B cell (primary cell): ENCODE measurements around the gene HRC. TPM values are rescaled to one million over a fixed set of nuclear protein-coding genes. Genes with fewer than 3 reads are reported as not detected.

Source experiments
- ATAC-seq: fragments of 200-7000 bp; cut with Tn5 transposase; one replicate; pipeline ENCODE4 v1.10.0; 2021; ENCODE audit warnings: low read depth, mild to moderate bottlenecking, moderate number of reproducible peaks, moderate library complexity
- CTCF ChIA-PET: fragments of 350-600 bp; sonication (Branson Sonifier 250); formaldehyde crosslinking; loops from one replicate; lab custom pipeline; 2021; ENCODE audit warnings: antibody characterized with exemption, inconsistent platforms; lab: Charles Lee
- POLR2A ChIA-PET: fragments of 350-600 bp; sonication (Branson Sonifier 250); formaldehyde crosslinking; loops from one replicate; lab custom pipeline; 2021; ENCODE audit warnings: antibody characterized with exemption; lab: Charles Lee
- DNase-seq: peaks from one replicate; pipeline ENCODE4 v3.0.0; 2013
- H2AFZ ChIP-seq: 2 replicates; pipeline ENCODE4 v1.6.1; 2012; ENCODE audit warnings: mild to moderate bottlenecking, low read depth, low read length; ENCODE audit not compliant: insufficient read depth, poor library complexity, severe bottlenecking
- H3K27ac ChIP-seq, 2 donors: 1 replicate in 1 of 2; 2 replicates in 1 of 2; pipeline ENCODE4 v1.5.1; 2012 to 2013; ENCODE audit warnings: low read length in 2 of 2, mild to moderate bottlenecking in 2 of 2, moderate library complexity in 1 of 2
- H3K27me3 ChIP-seq, 4 experiments: fragments of 200-600 bp in 1 of 4; sonication (generic) in 1 of 4; replicated peaks in 1 of 4; 1 replicate in 2 of 4; 2 replicates in 2 of 4; pipeline versions ENCODE4 v1.6.1 to v1.7.0; 2013 to 2016; ENCODE audit warnings: low read length in 3 of 4, mild to moderate bottlenecking in 2 of 4, mixed read lengths in 1 of 4, moderate library complexity in 1 of 4; ENCODE audit not compliant: insufficient read depth in 4 of 4, control insufficient read depth in 3 of 4; ENCODE audit errors: control extremely low read depth in 1 of 4
- H3K36me3 ChIP-seq, 2 experiments: replicated peaks in 1 of 2; 1 replicate in 1 of 2; 2 replicates in 1 of 2; pipeline versions ENCODE4 v1.6.1 to v1.7.1; 2013; ENCODE audit warnings: low read length in 1 of 2; ENCODE audit not compliant: insufficient read depth in 2 of 2, control insufficient read depth in 1 of 2; ENCODE audit errors: control extremely low read depth in 1 of 2, extremely low read depth in 1 of 2
- H3K4me1 ChIP-seq, 2 donors: fragments of 200-600 bp in 1 of 2; sonication (generic) in 1 of 2; 1 replicate in 1 of 2; 2 replicates in 1 of 2; pipeline versions ENCODE4 v1.5.1 to v1.6.1; 2013 to 2017; ENCODE audit warnings: low read length in 2 of 2; ENCODE audit not compliant: control insufficient read depth in 2 of 2, insufficient read depth in 2 of 2
- H3K4me2 ChIP-seq: replicated peaks from 2 replicates; pipeline ENCODE3; 2012; ENCODE audit warnings: mild to moderate bottlenecking, low read depth, low read length; ENCODE audit not compliant: poor library complexity, severe bottlenecking
- H3K4me3 ChIP-seq, 5 experiments: fragments of 200-600 bp in 1 of 5; sonication (generic) in 1 of 5; 1 replicate in 3 of 5; 2 replicates in 2 of 5; pipeline versions ENCODE4 v1.5.1 to v1.7.0; 2011 to 2016; ENCODE audit warnings: low read length in 4 of 5, mild to moderate bottlenecking in 4 of 5, low read depth in 2 of 5, control low read depth in 1 of 5, moderate library complexity in 1 of 5; ENCODE audit not compliant: insufficient read depth in 1 of 5; ENCODE audit errors: control extremely low read depth in 1 of 5, extremely low read depth in 1 of 5
- H3K79me2 ChIP-seq: fragments of 200-600 bp; sonication (generic); one replicate; pipeline ENCODE4 v1.6.0; 2016; ENCODE audit warnings: low read length; ENCODE audit not compliant: control insufficient read depth, insufficient read depth
- H3K9ac ChIP-seq: fragments of 200-600 bp; sonication (generic); 2 replicates; pipeline ENCODE4 v1.6.1; 2017; ENCODE audit warnings: mild to moderate bottlenecking, low read length, moderate library complexity
- H3K9me3 ChIP-seq, 3 donors: one replicate each; pipeline versions ENCODE4 v1.6.1 to v1.7.1; 2013; ENCODE audit warnings: low read length in 2 of 3; ENCODE audit not compliant: control insufficient read depth in 2 of 3, insufficient read depth in 1 of 3; ENCODE audit errors: control extremely low read depth in 1 of 3
- H4K20me1 ChIP-seq: 2 replicates; pipeline ENCODE4 v1.6.0; 2012; ENCODE audit warnings: mild to moderate bottlenecking, low read length; ENCODE audit not compliant: insufficient read depth, control insufficient read depth, poor library complexity, severe bottlenecking
- H3K27ac Mint-ChIP-seq: one replicate; pipeline ENCODE4 v1.8.0; 2021; ENCODE audit warnings: mixed read lengths
- H3K27me3 Mint-ChIP-seq: one replicate; pipeline ENCODE4 v1.8.0; 2021; ENCODE audit warnings: mixed read lengths
- H3K4me1 Mint-ChIP-seq: one replicate; pipeline ENCODE4 v1.8.0; 2021; ENCODE audit warnings: mixed read lengths
- H3K4me3 Mint-ChIP-seq: one replicate; pipeline ENCODE4 v1.8.0; 2021; ENCODE audit warnings: mixed read lengths
- H3K9me3 Mint-ChIP-seq: one replicate; pipeline ENCODE4 v1.8.0; 2022; ENCODE audit warnings: mixed read lengths; ENCODE audit not compliant: insufficient read depth
- CTCF ChIP-seq: fragments of 200-600 bp; IDR thresholded peaks from one replicate; pipeline ENCODE4 v1.8.0; 2022; ENCODE audit warnings: antibody characterized with exemption, mild to moderate bottlenecking
- EZH2 ChIP-seq: IDR thresholded peaks from 2 replicates; pipeline ENCODE4 v1.6.1; 2012; ENCODE audit warnings: borderline replicate concordance, low read depth, mild to moderate bottlenecking, moderate library complexity, low read length; ENCODE audit not compliant: insufficient read depth, poor library complexity, severe bottlenecking
- WGBS: methylation state at CpG from one replicate; pipeline ENCODE4 v1.1.5; 2013; ENCODE audit warnings: missing lambda C conversion rate; ENCODE audit not compliant: insufficient coverage; 5-methylcytosine and 5-hydroxymethylcytosine counted together
- intact Hi-C: fragments of 100-400 bp; cut with micrococcal nuclease; formaldehyde crosslinking; loops from one replicate; pipeline ENCODE4 v1.10.0; 2022
- polyA plus RNA-seq: library from polyadenylated mRNA; depleted of rRNA; stranded (reverse); fragments of >200 nt; gene quantifications from 2 replicates; pipeline ENCODE4 v1.2.3, GENCODE V29; 2012
- total RNA-seq, 2 donors: library from RNA; stranded (reverse); fragments of 120-200 nt in 1 of 2; gene quantifications; 1 replicate in 1 of 2; 2 replicates in 1 of 2; pipeline versions ENCODE4 v1.2.3 to v1.2.4, GENCODE V29; 2013 to 2022

The HRC gene
- total and polyA plus RNA-seq, 2 donors (not counting 1 experiment from before 2014, with no cell fraction given): not detected

- H3K79me2 ChIP-seq: no peaks in the 10 kb centered on the region
- no peaks in the 10 kb centered on the region for H3K9me3 ChIP-seq
- no peak overlapping the region for H3K4me2 ChIP-seq
- no peak overlapping the region for H3K27ac ChIP-seq
- H3K4me1 ChIP-seq: no peaks in the 10 kb centered on the region
- TF ChIP-seq CTCF (no peak), EZH2 (no peak)
- ATAC-seq (no peak), DNase-seq (no peak)
- Mint-ChIP-seq H3K4me3 (no peak overlapping the region), H3K27ac (no peak overlapping the region), H3K4me1 (no peaks in the 10 kb centered on the region), H3K27me3 (peaks cover 13% of the 10 kb centered on the region), H3K9me3 (no peaks in the 10 kb centered on the region)
- ChIA-PET POLR2A (no interaction called here), CTCF (no interaction called here)
- no peak overlapping the region for H2AFZ ChIP-seq
- intact Hi-C loops: no loop called here
- H4K20me1 ChIP-seq: no peaks in the 10 kb centered on the region
- no peak overlapping the region for H3K4me3 ChIP-seq
- peaks cover 0 to 19% (median 0%) of the 10 kb centered on the region in 4 experiments for H3K27me3 ChIP-seq
- WGBS: 94% methylated on average over 20 of the region's 23 CpGs
- no peaks in the 10 kb centered on the region for H3K36me3 ChIP-seq
- H3K9ac ChIP-seq: no peak overlapping the region
Measured at GRCh38 chr19:49168421-49168820, 13.2 kb upstream of the HRC start.

GRCh38 chr19:49167857-49168409, 12.7 kb upstream of the HRC start:
- Histone ChIP-seq H3K79me2 (no peaks in the 10 kb centered on the region), H3K4me2 (no peak overlapping the region), H3K27ac (no peak overlapping the region), H3K36me3 (no peaks in the 10 kb centered on the region), H4K20me1 (no peaks in the 10 kb centered on the region), H3K9me3 (no peaks in the 10 kb centered on the region), H3K27me3 (peaks cover 0 to 19% (median 0%) of the 10 kb centered on the region in 4 experiments), H3K4me1 (no peaks in the 10 kb centered on the region), H2AFZ (no peak overlapping the region), H3K4me3 (no peak overlapping the region), H3K9ac (no peak overlapping the region)
- H3K4me1 Mint-ChIP-seq: no peaks in the 10 kb centered on the region
- intact Hi-C loops: no loop called here
- ATAC-seq (no peak), DNase-seq (no peak)
- POLR2A ChIA-PET: no interaction called here
- CTCF ChIA-PET: no interaction called here
- no peak overlapping the region for H3K4me3 Mint-ChIP-seq
- TF ChIP-seq EZH2 (no peak), CTCF (no peak)
- no peaks in the 10 kb centered on the region for H3K9me3 Mint-ChIP-seq
- no peak overlapping the region for H3K27ac Mint-ChIP-seq
- peaks cover 13% of the 10 kb centered on the region for H3K27me3 Mint-ChIP-seq
- WGBS: 93% methylated on average over 23 of the region's 25 CpGs
